Glomerular visceral epithelial cell (primary cell): Measurements from ENCODE around the gene MYL3.

Experiments
- DNase-seq: peaks from one replicate; pipeline ENCODE4 v3.0.0-alpha.2; 2016; ENCODE audit errors: extremely low spot score

MYL3 gene

GRCh38 chr3:46883054-46883829 is 20.0 kb upstream of the MYL3 start:
- no peak for DNase-seq

DNA sequence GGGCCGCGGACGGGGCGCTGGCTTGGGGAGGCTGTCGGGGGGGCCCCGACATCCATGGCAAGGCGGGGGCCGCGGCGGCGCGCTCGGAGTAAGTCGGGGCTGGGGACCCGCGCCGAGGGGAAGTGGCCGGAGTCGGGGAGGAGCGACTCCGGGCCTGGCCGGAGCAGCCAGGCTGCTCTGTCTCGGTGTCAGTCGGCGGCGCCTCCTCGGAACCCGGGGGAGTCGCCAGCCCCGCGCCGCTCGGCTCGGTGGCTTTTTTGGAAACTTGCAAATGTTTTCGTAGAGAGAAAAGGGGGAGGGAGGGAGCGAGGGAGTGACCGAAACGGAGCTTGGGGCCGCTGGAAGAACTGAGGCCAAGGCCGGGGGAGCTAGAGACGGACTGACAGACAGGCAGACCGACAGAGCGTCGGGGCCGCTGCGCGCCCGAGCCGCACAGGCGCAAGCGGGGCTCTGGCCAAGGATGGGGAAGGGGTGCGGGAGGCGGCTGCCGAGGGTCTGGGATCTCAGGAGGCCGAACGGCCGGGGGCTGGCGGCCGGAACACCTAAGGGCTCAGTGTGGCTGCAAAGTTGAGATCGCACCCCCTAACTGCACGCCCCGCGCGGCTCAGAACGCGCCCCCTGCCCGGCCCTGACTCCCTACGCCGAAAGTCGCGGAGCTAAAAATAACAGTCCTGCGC is 19.3 kb upstream of the MYL3 start:
- DNase-seq = no peak

GRCh38 chr3:46881596-46882376 is 18.5 kb upstream of the MYL3 start:
- no peak for DNase-seq

- DNase-seq = no peak
These were observed 17.8 kb upstream of the MYL3 start for GRCh38 chr3:46880884-46881595.

DNA sequence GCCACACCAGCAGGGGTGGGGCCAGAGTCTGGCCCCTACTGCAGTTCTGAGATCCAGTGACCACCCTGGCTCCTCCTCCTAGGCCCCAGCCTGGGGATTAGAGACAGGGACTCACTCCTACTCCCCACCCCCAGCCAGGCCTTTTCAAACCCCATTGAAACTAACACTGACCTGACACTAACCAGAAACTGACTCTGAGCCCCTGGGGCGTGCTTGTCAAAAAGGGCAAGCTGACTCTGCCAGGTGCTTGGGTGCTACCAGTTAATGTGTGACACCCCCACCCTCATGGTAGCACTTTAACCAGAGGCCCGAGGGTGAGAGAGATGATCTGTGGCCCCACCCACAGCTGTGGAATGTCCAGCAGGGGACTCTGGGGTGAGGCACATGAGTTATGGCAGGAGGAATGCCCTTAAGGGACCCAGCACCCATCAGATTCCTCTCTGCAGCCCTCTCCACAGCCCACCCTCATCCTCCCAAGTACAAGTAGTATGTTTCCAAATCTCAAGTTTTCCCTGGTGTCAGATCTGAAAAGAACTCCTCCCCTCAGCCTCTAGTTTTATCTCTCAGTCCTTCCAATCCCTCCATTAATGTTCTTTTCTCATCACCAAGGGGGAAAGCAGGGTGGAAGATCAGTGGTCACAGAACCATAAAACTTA is 15.7 kb upstream of the MYL3 start:
- DNase-seq = peak; percentile 52

DNA sequence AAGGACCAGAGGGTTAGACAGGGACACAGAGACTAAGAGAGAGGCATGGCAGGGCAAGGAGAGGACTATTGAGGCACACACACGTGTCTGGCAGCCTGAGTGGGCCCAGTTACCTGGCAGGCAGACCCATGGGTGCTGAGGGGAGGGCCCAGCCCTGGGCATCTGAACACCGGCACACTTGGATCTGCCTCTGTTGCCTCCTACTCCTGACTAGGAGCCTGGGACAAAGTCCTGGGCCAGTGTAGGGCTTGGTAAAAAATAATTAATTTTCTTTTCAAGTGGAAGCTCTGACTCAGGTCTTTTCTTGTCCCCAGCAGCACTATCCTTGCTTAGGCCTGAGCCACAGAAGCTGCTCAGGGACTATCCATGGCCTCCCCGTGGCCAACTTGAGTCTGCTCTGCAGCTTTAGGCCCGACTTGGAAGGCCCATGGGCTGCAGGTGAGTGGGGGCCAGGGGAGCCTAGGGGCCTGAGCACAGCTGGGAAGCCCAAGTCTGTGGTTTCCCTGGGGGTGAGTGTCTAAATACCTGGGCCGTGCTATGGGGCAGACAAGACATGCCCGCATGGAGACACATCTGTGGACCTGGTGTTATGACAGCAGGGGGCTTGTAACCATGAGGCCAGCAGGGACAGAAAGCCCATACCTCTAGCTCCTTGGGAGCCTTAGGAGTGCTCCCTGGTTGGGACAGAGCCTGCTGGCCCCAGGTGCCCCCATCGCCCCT is 14.3 kb upstream of the MYL3 start, which contains the start of gene PTH1R:
Gene PTH1R, plus strand, starts transcription at position 316 of the 720 bp plus-strand sequence. CDS start 5,839 bp downstream, outside the sequence.
- DNase-seq = no peak

DNA sequence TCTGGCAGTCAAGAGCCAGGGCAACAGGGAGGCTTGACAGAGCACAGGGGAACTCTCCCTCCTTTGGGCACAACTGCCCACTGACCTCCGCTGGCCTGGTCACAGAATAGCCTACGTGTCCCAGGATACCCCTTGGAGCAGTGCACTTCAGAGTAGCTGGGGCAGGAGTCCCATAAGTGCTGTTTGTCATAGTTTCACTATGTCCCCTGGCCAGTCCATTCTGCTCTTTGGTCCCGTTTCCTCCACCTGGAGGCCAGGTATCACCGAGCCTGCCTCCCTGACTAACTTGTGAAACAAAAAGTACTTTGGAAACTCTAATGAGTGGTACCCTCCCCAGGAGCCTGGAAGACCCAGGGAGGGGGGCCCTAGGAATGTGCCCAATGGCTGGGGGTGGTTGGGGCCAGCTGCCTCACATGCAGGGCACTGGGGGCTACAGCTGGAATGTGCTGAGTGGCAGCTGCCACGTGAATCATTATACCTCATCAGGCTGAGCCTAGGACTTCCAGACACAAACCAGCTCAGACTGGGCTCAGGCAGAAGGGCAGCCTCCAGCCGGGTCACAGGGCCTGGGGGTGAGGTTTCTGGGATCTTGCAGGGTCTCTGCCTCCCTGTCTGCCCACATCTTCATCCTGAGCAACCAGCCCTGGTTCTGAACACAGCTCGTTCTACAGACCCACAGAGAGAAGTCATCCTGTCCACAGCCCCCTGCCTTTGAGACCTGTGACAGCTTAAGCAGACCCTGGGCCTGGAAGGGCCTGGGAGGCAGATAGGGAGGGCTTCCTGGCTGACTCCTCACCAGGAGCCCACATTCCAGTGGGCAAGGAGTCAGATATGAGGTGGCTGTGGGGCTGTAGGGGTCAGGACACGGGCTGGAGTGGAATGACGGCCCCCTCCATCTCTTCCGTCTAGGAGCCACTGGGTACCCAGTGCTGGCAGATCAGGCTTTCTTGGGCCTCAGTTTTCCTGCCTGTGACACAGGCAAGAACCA is 13.4 kb upstream of the MYL3 start:
- peak; percentile 23 for DNase-seq

GRCh38 chr3:46875560-46875959 is 12.3 kb upstream of the MYL3 start:
- DNase-seq = no peak

DNA sequence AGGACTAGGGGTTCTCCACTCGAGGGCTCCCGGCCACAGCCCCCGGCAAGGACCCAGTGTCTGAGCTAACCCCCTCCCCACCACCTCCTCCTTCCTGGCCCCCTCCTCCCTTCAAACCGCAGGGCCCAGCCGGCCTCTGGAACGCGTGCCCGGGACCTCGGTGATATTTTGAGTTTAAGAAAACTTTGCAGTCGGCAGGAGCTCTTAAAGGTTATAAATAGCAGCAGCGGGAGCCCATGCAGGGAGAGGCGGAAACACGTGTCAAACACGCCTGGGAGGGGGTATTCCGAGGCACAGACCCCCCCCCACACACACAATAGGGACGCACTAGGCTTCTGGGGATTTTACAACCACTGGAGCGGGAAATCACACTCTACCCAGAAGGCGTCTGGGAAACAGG is 11.2 kb upstream of the MYL3 start:
- DNase-seq = no peak

GRCh38 chr3:46873521-46873920 is 10.3 kb upstream of the MYL3 start:
- DNase-seq = no peak

DNA sequence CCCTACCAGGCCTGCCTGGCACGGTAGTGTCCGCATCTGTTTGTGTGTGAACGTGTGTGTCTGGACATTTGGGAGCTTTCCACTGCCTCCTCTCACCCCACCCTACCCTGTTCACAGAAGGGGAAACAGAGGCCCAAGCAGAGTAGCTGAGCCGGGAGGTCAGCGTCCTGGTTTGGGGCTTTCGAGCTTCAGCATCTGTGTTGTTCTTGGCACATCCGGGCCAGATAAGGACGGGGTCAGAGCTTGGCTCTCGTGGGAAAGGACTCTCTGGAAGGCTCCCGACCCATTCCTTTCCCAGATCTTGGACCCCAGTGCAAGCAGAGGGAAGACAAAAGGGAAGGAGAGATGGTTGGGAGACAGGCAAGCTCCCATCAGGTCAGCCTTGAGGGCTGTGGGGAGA is 8.0 kb upstream of the MYL3 start:
- no peak for DNase-seq

GRCh38 chr3:46870651-46871050 is 7.4 kb upstream of the MYL3 start:
- no peak for DNase-seq

DNA sequence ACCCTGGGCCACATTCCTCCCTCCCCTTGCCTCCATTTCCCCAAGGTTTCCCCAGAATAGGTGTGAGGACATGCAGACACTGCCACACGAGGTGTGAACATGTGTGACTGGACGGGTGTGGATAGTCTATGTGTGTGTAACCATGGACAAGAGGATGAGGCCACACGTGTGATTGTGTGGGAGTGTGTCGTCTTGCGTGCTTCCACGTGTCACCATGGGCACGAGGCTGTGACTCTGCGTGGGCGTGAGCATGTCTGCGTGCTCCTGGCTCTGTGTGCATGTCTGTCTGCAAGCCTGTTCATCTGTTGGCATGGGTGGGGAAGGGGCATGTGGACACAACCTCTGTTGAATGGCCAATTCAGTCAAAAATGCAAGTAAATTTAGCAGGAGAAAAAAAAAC is 6.2 kb upstream of the MYL3 start:
- DNase-seq = no peak

GRCh38 chr3:46868948-46869347 is 5.7 kb upstream of the MYL3 start:
- DNase-seq = no peak

GRCh38 chr3:46868287-46868686 is 5.0 kb upstream of the MYL3 start:
- DNase-seq = no peak

DNA sequence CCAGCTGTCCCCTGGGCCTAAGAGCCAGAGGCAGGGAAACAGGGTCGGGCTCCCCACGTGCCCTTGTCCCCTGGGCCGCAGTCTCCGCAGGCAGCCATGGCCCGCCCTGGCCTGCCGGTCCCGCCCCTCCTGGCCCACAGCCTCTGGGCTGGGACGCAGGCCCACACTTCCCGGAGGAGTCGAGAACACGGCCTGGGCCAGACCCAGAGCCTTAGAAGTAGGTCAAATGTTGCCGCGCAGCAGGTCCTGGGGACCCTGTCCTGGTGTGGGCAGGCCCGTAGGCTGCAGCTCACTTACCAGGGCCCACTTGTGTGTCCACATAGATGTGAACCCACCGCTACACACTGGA is 4.3 kb upstream of the MYL3 start:
- DNase-seq = no peak

DNA sequence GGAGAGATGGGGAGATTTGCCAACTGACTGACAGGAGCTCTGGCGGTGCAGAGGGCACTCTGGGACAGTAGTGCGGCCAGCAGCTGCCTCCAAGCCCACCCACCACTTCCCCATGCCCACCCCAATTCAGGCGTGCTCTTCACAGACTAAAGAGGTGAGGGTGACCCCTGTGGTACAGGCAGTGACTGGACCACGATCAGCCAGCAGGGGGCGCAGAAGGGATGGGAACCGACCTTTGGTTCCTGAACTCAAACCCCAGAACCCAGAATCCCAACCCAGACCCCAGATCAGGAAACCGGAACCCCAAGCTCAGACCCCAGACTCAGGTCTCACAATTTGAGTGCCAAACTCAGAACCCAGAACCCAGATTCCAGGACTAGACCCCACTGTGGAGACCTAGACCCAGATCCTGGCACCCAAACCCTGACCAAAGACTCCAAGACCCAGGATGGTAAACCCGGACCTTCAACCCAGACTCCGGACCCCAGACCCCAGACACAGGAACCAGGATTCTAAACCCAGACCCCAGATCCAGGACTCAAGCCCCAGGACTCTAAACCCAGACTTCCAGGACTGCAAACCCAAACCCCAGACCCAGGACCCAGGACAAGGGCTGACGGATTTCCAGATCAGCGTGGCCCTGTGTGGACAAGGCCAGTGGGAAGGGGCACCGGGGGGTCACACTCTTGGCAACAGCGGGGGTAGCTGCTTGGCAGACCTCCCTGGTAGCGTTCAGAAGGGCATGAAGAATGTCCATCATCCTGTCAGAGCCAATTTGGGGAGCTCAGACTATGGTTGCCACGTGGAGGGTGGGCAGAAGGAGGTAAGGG is 3.7 kb upstream of the MYL3 start:
- peak; percentile 51 for DNase-seq

DNA sequence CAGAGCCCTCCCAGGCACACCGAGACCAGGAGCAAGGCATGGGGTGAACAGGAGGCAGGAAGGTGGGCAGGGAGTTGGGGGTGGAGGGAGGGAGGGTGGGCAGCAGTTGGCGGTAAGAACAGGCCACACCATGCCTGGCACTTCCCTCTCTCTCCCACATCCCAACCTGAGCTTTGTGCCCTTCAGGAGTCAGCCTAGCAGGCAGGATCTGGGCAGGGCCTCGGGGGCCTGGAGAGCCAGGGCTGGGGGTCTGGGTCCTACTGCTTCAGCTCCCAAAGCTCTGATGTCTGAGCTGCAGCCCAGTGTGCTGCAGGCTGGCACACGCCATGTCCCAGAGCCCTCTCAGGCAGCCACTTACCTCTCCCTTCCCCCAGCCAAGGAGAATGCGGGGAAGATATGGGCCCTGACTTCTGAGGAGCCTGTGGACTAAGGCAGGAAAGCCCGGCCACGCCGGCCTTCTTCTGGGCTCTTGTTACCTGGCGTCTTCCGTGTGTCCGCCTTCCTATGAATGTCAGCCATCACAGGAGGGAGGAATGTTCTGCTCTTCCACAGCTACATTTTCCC is 2.9 kb upstream of the MYL3 start:
- no peak for DNase-seq
